ENCODE measurements around the gene GFY. TPM values are rescaled to one million over a fixed set of nuclear protein-coding genes. Genes with fewer than 3 reads are reported as not detected.
A peak's percentile ranks its signal among the peaks of the same experiment; 100 is the strongest.

GFY gene
- total and polyA plus RNA-seq, 5 experiments from 2014 or later: not detected

GRCh38 chr19:49431330-49431749, 6.2 kb downstream of the GFY start:
- Mint-ChIP-seq H3K27ac (no peak overlapping the region), H3K4me1 (peaks cover 38 to 51% (median 48%) of the 10 kb centered on the region in 4 donors)

GRCh38 chr19:49432141-49433073, 7.2 kb downstream of the GFY start:
- H3K36me3 Mint-ChIP-seq: peaks cover 0 to 9% (median 4%) of the 10 kb centered on the region in 3 donors
- peaks cover 31 to 49% (median 45%) of the 10 kb centered on the region in 4 donors for H3K4me1 Mint-ChIP-seq
- peaks cover 53 to 92% (median 72%) of the 10 kb centered on the region in 5 donors for H3K27me3 Mint-ChIP-seq
- H3K9me3 Mint-ChIP-seq: peaks cover 0 to 5% (median 0%) of the 10 kb centered on the region in 9 donors
- H3K4me3 Mint-ChIP-seq: peak overlapping the region in 5 of 10 donors; percentile 24 to 57 (median 50)
- ATAC-seq: peak; percentile 44 to 59
- H3K27ac Mint-ChIP-seq: no peak overlapping the region
- POLR2A ChIA-PET: interaction anchor here (0.8 to 1.1 kb wide), 2 partner anchors 23 to 38 kb away, joined by 3 to 4 read pairs; no protein-coding TSS in a partner anchor
- DNase-seq: peak in 1 of 10 donors; percentile 25

More at GRCh38 chr19:49431330-49431749, 6.2 kb downstream of the GFY start:
- no peak overlapping the region for H3K4me3 Mint-ChIP-seq
- H3K36me3 Mint-ChIP-seq: peaks cover 0 to 15% (median 4%) of the 10 kb centered on the region in 3 donors
- POLR2A ChIA-PET: interaction anchor here (0.6 to 0.8 kb wide), 2 partner anchors 35 to 39 kb away, joined by 3 to 4 read pairs; no protein-coding TSS in a partner anchor
- ATAC-seq (no peak), DNase-seq (peak in 3 of 10 donors; percentile 29 to 47 (median 39))
- H3K27me3 Mint-ChIP-seq: peaks cover 57 to 92% (median 73%) of the 10 kb centered on the region in 5 donors
- H3K9me3 Mint-ChIP-seq: peaks cover 0 to 5% (median 0%) of the 10 kb centered on the region in 9 donors

- DNase-seq: no peak
- Mint-ChIP-seq H3K4me3 (peak overlapping the region; percentile 16 to 82 (median 53)), H3K4me1 (peaks cover 32 to 42% (median 38%) of the 10 kb centered on the region in 4 donors), H3K36me3 (peaks cover 2 to 9% (median 4%) of the 10 kb centered on the region in 3 donors), H3K9me3 (peaks cover 0 to 5% (median 0%) of the 10 kb centered on the region in 9 donors), H3K27ac (peak overlapping the region in 3 of 10 donors; percentile 6 to 71 (median 37)), H3K27me3 (peaks cover 56 to 92% (median 73%) of the 10 kb centered on the region in 5 donors)
- POLR2A ChIA-PET: interaction anchor here (0.6 to 1.1 kb wide), 5 partner anchors 11 to 164 kb away, joined by 3 to 4 read pairs (median 4); partner anchors contain the start of gene PTH2
- peak in 1 of 2 donors; percentile 26 for ATAC-seq
Measured at GRCh38 chr19:49433240-49433901, 8.2 kb downstream of the GFY start.

DNA sequence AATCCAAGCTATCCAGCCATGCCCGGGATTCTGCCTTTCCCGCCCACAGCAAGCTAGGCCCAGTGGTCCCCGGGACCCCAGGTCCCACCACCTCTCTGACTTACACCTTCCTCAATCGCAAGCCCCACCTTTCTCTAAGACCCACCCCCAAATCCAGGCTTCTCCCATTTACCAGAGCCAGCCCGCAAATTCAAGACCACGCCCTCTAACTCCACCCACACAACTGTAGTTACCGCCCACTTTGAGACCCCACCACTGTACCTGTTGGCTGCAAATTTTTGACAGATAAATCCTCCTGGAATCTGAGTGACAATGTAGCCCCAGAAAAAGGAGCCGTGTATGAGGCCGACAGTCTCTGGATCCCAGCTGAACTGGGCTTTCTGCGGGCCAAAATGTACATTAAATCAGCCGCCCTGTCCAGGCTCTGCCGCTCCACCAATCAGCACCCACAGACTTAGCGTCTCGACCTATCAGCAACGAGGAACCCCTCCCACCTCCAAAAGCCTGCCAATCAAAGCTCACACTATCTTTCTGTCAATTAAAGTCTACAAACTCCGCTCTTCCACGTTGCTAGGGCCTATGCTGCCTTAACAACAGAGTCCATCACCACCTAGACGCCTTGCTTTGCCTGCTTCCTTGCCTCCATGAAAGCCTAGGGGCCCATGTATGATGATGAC, 9.9 kb downstream of the GFY start:
- DNase-seq (no peak), ATAC-seq (no peak)
- peak overlapping the region in 1 of 10 donors; percentile 1 for H3K4me3 Mint-ChIP-seq
- POLR2A ChIA-PET: interaction anchor here (0.5 to 1.6 kb wide), 3 partner anchors 9 to 29 kb away, joined by 3 to 6 read pairs (median 3); no protein-coding TSS in a partner anchor
- peaks cover under 1 to 9% (median 2%) of the 10 kb centered on the region in 3 donors for H3K36me3 Mint-ChIP-seq
- peaks cover 64 to 94% (median 78%) of the 10 kb centered on the region in 5 donors for H3K27me3 Mint-ChIP-seq
- H3K9me3 Mint-ChIP-seq: peaks cover 0 to 5% (median 0%) of the 10 kb centered on the region in 9 donors
- H3K27ac Mint-ChIP-seq: peak overlapping the region in 1 of 10 donors; percentile 11
- H3K4me1 Mint-ChIP-seq: peaks cover 28 to 40% (median 35%) of the 10 kb centered on the region in 4 donors

- peaks cover 28 to 41% (median 39%) of the 10 kb centered on the region in 4 donors for H3K4me1 Mint-ChIP-seq
- POLR2A ChIA-PET: interaction anchor here (0.5 to 1.6 kb wide), 3 partner anchors 9 to 30 kb away, joined by 3 to 6 read pairs (median 3); no protein-coding TSS in a partner anchor
- peaks cover 0 to 5% (median 0%) of the 10 kb centered on the region in 9 donors for H3K9me3 Mint-ChIP-seq
- H3K36me3 Mint-ChIP-seq: peaks cover 2 to 11% (median 2%) of the 10 kb centered on the region in 3 donors
- DNase-seq (no peak), ATAC-seq (no peak)
- no peak overlapping the region for H3K27ac Mint-ChIP-seq
- H3K27me3 Mint-ChIP-seq: peaks cover 64 to 95% (median 78%) of the 10 kb centered on the region in 5 donors
- no peak overlapping the region for H3K4me3 Mint-ChIP-seq
Measured at GRCh38 chr19:49435670-49436069, 10.5 kb downstream of the GFY start.

DNA sequence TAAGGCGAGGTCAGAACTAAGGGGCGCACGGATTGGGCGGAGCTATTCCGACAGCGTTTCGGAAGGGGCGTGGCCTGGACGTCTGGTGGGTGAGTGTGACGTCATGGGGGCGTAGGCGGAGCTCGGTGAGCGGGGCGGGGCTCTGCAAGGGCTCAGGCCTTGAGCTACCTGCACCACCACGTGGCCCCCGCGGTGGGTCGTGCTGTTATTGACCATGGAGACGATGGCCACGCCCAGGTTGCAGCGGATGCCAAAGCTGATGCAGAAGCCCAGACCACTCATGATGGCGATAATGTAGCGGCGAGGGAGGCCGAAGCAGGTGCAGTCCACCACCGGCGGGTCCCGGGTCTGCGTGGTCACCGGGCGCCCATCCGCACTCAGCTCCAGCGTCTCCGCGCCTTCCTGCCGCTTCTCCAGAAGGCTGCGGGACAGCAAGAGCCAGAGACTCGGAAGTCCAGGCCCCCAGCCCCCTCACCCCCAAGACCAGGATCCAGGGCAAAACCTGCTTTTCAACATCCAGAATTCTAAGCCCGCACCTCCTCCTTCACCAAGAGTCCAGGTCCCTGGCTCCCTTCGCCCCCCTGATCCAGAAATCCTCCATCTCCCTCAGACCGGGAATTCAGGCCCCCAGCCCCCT, 11.3 kb downstream of the GFY start:
- peak overlapping the region in 3 of 10 donors; percentile 7 to 68 (median 18) for H3K27ac Mint-ChIP-seq

GRCh38 chr19:49437231-49437630, 12.0 kb downstream of the GFY start:
- Mint-ChIP-seq H3K27ac (peak overlapping the region in 1 of 10 donors; percentile 24), H3K9me3 (peaks cover 0 to 2% (median 0%) of the 10 kb centered on the region in 9 donors), H3K4me3 (peak overlapping the region in 1 of 10 donors; percentile 37), H3K27me3 (peaks cover 66 to 95% (median 83%) of the 10 kb centered on the region in 5 donors), H3K36me3 (peaks cover 2 to 11% (median 5%) of the 10 kb centered on the region in 3 donors), H3K4me1 (peaks cover 34 to 50% (median 43%) of the 10 kb centered on the region in 4 donors)
- POLR2A ChIA-PET: interaction anchor here (1.2 kb wide), 1 partner anchor 105 kb away, joined by 3 read pairs; no protein-coding TSS in a partner anchor
- DNase-seq (no peak), ATAC-seq (no peak)

More for the DNA sequence above, 11.3 kb downstream of the GFY start:
- DNase-seq (peak in 8 of 10 donors; percentile 50 to 75 (median 57)), ATAC-seq (peak; percentile 21 to 68)
- H3K4me1 Mint-ChIP-seq: peaks cover 30 to 46% (median 39%) of the 10 kb centered on the region in 4 donors
- peaks cover 2 to 13% (median 5%) of the 10 kb centered on the region in 3 donors for H3K36me3 Mint-ChIP-seq
- POLR2A ChIA-PET: interaction anchor here (1.2 to 1.6 kb wide), 2 partner anchors 31 to 104 kb away, joined by 3 to 6 read pairs; no protein-coding TSS in a partner anchor
- H3K27me3 Mint-ChIP-seq: peaks cover 63 to 95% (median 80%) of the 10 kb centered on the region in 5 donors
- H3K9me3 Mint-ChIP-seq: peaks cover 0 to 5% (median 0%) of the 10 kb centered on the region in 9 donors
- H3K4me3 Mint-ChIP-seq: peak overlapping the region in 3 of 10 donors; percentile 10 to 41 (median 37)

- ATAC-seq: no peak
- no peak overlapping the region for H3K4me3 Mint-ChIP-seq
Measured at GRCh38 chr19:49438261-49438660, 13.1 kb downstream of the GFY start.

DNA sequence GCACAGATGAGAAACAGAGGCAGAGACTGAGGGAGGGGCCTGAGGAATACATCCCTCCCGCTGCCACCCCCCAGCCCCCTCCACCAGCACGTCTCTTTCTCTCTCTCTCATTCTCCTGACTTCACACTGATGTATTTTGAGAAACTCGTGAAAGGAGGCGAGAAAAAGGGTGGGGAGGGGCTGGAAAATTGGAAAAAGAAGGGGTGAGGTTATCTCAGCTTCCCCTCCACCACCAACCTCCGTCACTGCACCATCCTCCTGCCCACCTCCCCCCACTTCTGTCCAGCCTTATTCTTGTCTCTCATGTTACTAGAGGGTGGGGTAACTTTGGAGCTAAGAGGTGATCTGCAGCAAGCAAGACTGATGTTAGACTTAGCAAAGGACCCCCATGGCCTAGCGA, 14.6 kb downstream of the GFY start:
- DNase-seq (no peak), ATAC-seq (no peak)
- Mint-ChIP-seq H3K9me3 (no peaks in the 10 kb centered on the region), H3K27ac (peak overlapping the region in 1 of 10 donors; percentile 31), H3K27me3 (peaks cover 57 to 81% (median 73%) of the 10 kb centered on the region in 5 donors), H3K36me3 (peaks cover 2 to 9% (median 5%) of the 10 kb centered on the region in 3 donors), H3K4me3 (no peak overlapping the region), H3K4me1 (peaks cover 38 to 60% (median 46%) of the 10 kb centered on the region in 4 donors)
- POLR2A ChIA-PET: interaction anchor here (1.1 to 2.8 kb wide), 4 partner anchors 12 to 46 kb away, joined by 3 to 11 read pairs (median 7); partner anchors contain the start of gene GFY

More at GRCh38 chr19:49438261-49438660, 13.1 kb downstream of the GFY start:
- Mint-ChIP-seq H3K27ac (no peak overlapping the region), H3K9me3 (peaks cover 0 to 2% (median 0%) of the 10 kb centered on the region in 9 donors), H3K4me1 (peaks cover 34 to 52% (median 42%) of the 10 kb centered on the region in 4 donors), H3K36me3 (peaks cover 2 to 9% (median 5%) of the 10 kb centered on the region in 3 donors), H3K27me3 (peaks cover 61 to 92% (median 83%) of the 10 kb centered on the region in 5 donors)
- no peak for DNase-seq
- POLR2A ChIA-PET: interaction anchor here (2.8 kb wide), 1 partner anchor 13 kb away, joined by 11 read pairs; the partner anchor contains the start of gene GFY

DNA sequence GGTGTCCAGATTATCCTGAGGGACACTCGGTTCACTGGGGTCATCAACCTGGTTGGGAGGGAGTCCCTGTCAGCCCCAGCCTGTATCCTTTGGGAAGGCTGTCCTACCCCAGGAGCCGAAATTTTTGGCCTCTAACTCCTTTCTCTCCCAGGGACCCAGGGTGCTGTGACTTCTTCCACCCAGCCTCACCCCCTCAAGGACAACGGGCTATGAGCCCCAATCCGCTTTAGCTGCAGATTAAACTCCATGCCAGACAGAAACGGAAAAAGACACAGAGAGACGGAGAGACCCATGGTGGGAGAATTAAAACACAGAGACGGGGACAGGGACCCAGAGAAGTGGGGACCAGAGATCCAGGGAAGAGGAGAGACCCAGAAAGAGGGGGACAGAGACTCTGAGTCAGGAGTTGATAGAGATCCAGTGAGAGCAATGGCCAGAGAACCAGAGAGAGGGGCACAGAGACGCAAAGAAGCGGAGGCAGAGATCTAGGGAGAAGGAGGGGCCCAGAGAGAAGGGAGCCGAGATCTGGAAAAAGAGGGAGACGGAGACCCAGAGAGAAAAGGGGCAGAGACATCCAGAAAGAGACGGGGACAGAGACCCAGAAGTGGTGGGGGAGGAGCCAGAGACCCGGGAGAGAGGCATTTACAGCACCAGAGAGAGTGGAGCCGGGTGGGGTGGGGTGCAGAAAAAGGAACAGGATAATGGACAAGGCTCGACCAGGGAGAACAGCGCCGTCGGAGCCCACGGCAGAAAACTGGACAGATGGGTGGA, 15.4 kb downstream of the GFY start:
- Mint-ChIP-seq H3K4me1 (peaks cover 35 to 60% (median 48%) of the 10 kb centered on the region in 4 donors), H3K27ac (peak overlapping the region in 4 of 10 donors; percentile 13 to 73 (median 24)), H3K36me3 (peaks cover 2 to 6% (median 5%) of the 10 kb centered on the region in 3 donors), H3K9me3 (no peaks in the 10 kb centered on the region), H3K27me3 (peaks cover 50 to 73% (median 65%) of the 10 kb centered on the region in 5 donors), H3K4me3 (peak overlapping the region; percentile 3 to 83 (median 57))
- ATAC-seq (no peak), DNase-seq (no peak)
- POLR2A ChIA-PET: interaction anchor here (0.8 to 2.8 kb wide), 5 partner anchors 13 to 48 kb away, joined by 3 to 11 read pairs (median 6); partner anchors contain the start of gene GFY
